A549 (cell line): Measurements from ENCODE around the gene HTR3A. TPM values are rescaled to one million over a fixed set of nuclear protein-coding genes. Genes with fewer than 3 reads are reported as not detected.
A peak's percentile ranks its signal among the peaks of the same experiment; 100 is the strongest.

ENCODE experiments used
- ATAC-seq, 2 experiments: fragments of 200-7000 bp in 1 of 2; fragments of >200 bp in 1 of 2; cut with Nextera tagmentation in 1 of 2; cut with Tn5 transposase in 1 of 2; 3 replicates each; pipeline versions ENCODE4 v1.8.0 to v1.9.1; 2018 to 2020; ENCODE audit warnings: mild to moderate bottlenecking in 1 of 2, moderate library complexity in 1 of 2
- CTCF ChIA-PET: fragments of 300-600 bp; sonication (Branson Sonifier 250); formaldehyde crosslinking; extraction: SDS; loops from one replicate; lab custom pipeline; 2021; ENCODE audit warnings: antibody characterized with exemption, inconsistent platforms; lab: Yijun Ruan, JAX
- POLR2A ChIA-PET: fragments of 350-600 bp; formaldehyde crosslinking; extraction: SDS; loops from one replicate; lab custom pipeline; 2021; ENCODE audit warnings: antibody characterized with exemption, inconsistent platforms; lab: Yijun Ruan, JAX
- DNase-seq, 2 experiments: peaks; one replicate each; pipeline versions ENCODE4 v3.0.0 to v3.0.0-alpha.2; 2011 to 2016; ENCODE audit warnings: low read depth in 1 of 2, low spot score in 1 of 2
- FAIRE-seq: peaks from 2 replicates; lab custom pipeline; 2011; peaks lifted over from hg19 to GRCh38; lab: Jason Lieb, UNC
- H3K27ac ChIP-seq, 2 experiments: fragments of >200 bp; sonication (Bioruptor Twin); formaldehyde crosslinking; 3 replicates each; pipeline ENCODE4 v1.5.1; 2016 to 2017
- H3K4me1 ChIP-seq: fragments of >200 bp; sonication (Bioruptor Twin); formaldehyde crosslinking; 3 replicates; pipeline ENCODE4 v1.6.1; 2016
- H3K4me2 ChIP-seq: fragments of >200 bp; sonication (Bioruptor Twin); formaldehyde crosslinking; 3 replicates; pipeline ENCODE4 v1.6.1; 2016
- H3K4me3 ChIP-seq: fragments of >200 bp; sonication (Bioruptor Twin); formaldehyde crosslinking; 3 replicates; pipeline ENCODE4 v1.5.1; 2016
- H3K9me3 ChIP-seq: fragments of >200 bp; sonication (Bioruptor Twin); formaldehyde crosslinking; 3 replicates; pipeline ENCODE4 v1.6.1; 2016
- CBX2 ChIP-seq: fragments of 200-600 bp; sonication (generic); IDR thresholded peaks from 2 replicates; pipeline ENCODE4 v1.6.1; 2016; ENCODE audit warnings: low read depth, mild to moderate bottlenecking, borderline replicate concordance
- EHF ChIP-seq: fragments of 250-450 bp; sonication (Bioruptor Pico); IDR thresholded peaks from 2 replicates; pipeline ENCODE4 v1.5.0; 2020; ENCODE audit warnings: mild to moderate bottlenecking
- FOSB ChIP-seq: fragments of 250-450 bp; sonication (Bioruptor Pico); IDR thresholded peaks from 2 replicates; pipeline ENCODE4 v1.5.0; 2020; ENCODE audit warnings: mild to moderate bottlenecking, moderate library complexity
- FOSL2 ChIP-seq, 2 experiments: fragments of 450-650 bp in 1 of 2; fragments of >200 bp in 1 of 2; sonication (Bioruptor Twin) in 1 of 2; formaldehyde crosslinking; IDR thresholded peaks; 2 replicates each; pipeline versions ENCODE4 v1.5.0 to v1.6.1; 2016 to 2020; ENCODE audit warnings: mild to moderate bottlenecking in 1 of 2, moderate library complexity in 1 of 2
- HDAC2 ChIP-seq: fragments of 200-600 bp; sonication (generic); IDR thresholded peaks from 2 replicates; pipeline ENCODE4 v1.6.1; 2016
- HOXA7 ChIP-seq: fragments of 250-450 bp; sonication (Bioruptor Pico); IDR thresholded peaks from 2 replicates; pipeline ENCODE4 v1.5.0; 2020; ENCODE audit warnings: mild to moderate bottlenecking, moderate library complexity
- JUNB ChIP-seq: fragments of >200 bp; sonication (Bioruptor Twin); formaldehyde crosslinking; IDR thresholded peaks from 2 replicates; pipeline ENCODE4 v1.6.1; 2016
- KDM5A ChIP-seq: fragments of 200-600 bp; sonication (generic); IDR thresholded peaks from 2 replicates; pipeline ENCODE4 v1.6.1; 2016; ENCODE audit warnings: antibody characterized with exemption, mild to moderate bottlenecking
- MAX ChIP-seq: IDR thresholded peaks from 2 replicates; pipeline ENCODE4 v1.6.1; 2012
- NR3C1 ChIP-seq: fragments of >200 bp; sonication (Bioruptor Twin); formaldehyde crosslinking; IDR thresholded peaks from 3 replicates; pipeline ENCODE4 v1.6.1; 2017
- PBX3 ChIP-seq: IDR thresholded peaks from 2 replicates; pipeline ENCODE4 v1.6.1; 2012
- PHF8 ChIP-seq: fragments of 200-600 bp; sonication (generic); IDR thresholded peaks from 2 replicates; pipeline ENCODE4 v1.6.1; 2016; ENCODE audit warnings: low read depth, mild to moderate bottlenecking, antibody characterized with exemption, moderate library complexity, borderline replicate concordance
- RFX5 ChIP-seq: fragments of 450-650 bp; IDR thresholded peaks from 2 replicates; pipeline ENCODE4 v1.7.1; 2014; ENCODE audit warnings: antibody characterized with exemption, mild to moderate bottlenecking, moderate library complexity
- SREBF2 ChIP-seq: fragments of 450-650 bp; IDR thresholded peaks from 2 replicates; pipeline ENCODE4 v1.6.1; 2014; ENCODE audit warnings: mild to moderate bottlenecking, moderate library complexity
- TP53 ChIP-seq: fragments of 250-450 bp; sonication (Bioruptor Pico); IDR thresholded peaks from 2 replicates; pipeline ENCODE4 v1.5.0; 2021; ENCODE audit warnings: mild to moderate bottlenecking, moderate library complexity
- ZC3H11A ChIP-seq: fragments of 450-650 bp; IDR thresholded peaks from 2 replicates; pipeline ENCODE4 v1.6.1; 2014; ENCODE audit warnings: antibody characterized with exemption, mild to moderate bottlenecking
- WGBS: methylation state at CpG from one replicate; pipeline ENCODE4 v1.1.6; 2017; ENCODE audit errors: missing lambda C conversion rate; 5-methylcytosine and 5-hydroxymethylcytosine counted together
- polyA plus RNA-seq, 4 experiments: library from polyadenylated mRNA; depleted of rRNA in 3 of 4; stranded (reverse); fragments of >200 nt; fragmentation: RNase III in 1 of 4; extraction: RNeasy Plus Mini Kit Qiagen cat#74134 plus additional on column Dnase treatment in 1 of 4; gene quantifications; 2 replicates in 3 of 4; 3 replicates in 1 of 4; pipeline ENCODE4 v1.2.3, GENCODE V29; 2011 to 2017
- TF ChIP-seq, protein P1 (sequence below): fragments of 200-600 bp; sonication (generic); IDR thresholded peaks from 2 replicates; pipeline ENCODE4 v1.6.1; 2016; ENCODE audit warnings: antibody characterized with exemption, mild to moderate bottlenecking, moderate library complexity
- TF ChIP-seq, protein P2 (sequence below): fragments of 150-350 bp; IDR thresholded peaks from 2 replicates; pipeline ENCODE4 v1.6.1; 2014; ENCODE audit warnings: low read depth, mild to moderate bottlenecking, low read length
- TF ChIP-seq, protein P3 (sequence below): fragments of 450-650 bp; IDR thresholded peaks from 2 replicates; pipeline ENCODE4 v1.6.1; 2014; ENCODE audit warnings: antibody characterized with exemption

HTR3A gene
- polyA plus RNA-seq, 2 of the 4 experiments (the other 2 are of a cell fraction), result not detected

DNA sequence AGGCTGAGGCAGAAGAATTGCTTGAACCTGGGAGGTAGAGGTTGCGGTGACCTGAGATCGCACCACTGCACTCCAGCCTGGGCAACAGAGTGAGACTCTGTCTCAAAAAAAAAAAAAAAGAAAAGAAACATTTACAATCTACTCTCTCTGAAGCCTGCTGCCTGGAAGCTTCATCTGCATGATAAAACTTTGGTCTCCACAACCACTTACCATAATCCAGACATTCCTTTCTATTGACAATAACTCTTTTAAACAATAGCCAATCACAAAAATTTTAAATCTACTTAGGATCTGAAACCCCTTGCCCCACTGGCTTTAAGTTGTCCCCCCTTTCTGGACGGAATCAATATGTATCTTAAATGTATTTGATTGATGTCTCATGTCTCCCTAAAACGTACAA lies 25.0 kb upstream of the HTR3A start:
- no peak for DNase-seq
- no peak for ATAC-seq
- ChIA-PET CTCF (interaction anchor here (1.1 kb wide), 1 partner anchor 311 kb away, joined by 4 read pairs; no protein-coding TSS in a partner anchor), POLR2A (no interaction called here)
- Histone ChIP-seq H3K4me1 (no peaks in the 10 kb centered on the region), H3K9me3 (no peaks in the 10 kb centered on the region), H3K4me3 (no peak overlapping the region), H3K27ac (no peak overlapping the region), H3K4me2 (no peak overlapping the region)
- WGBS, result 49% methylated on average over 4 of the region's 4 CpGs
- TF ChIP-seq FOSL2 (IDR thresholded peaks at IDR 0.05) (no peak), FOSL2 (CRISPR knock-in tag; IDR thresholded peaks at IDR 0.05) (no peak), FOSB (CRISPR knock-in tag) (no peak), CBX2 (no peak), HDAC2 (no peak)
- no peak for FAIRE-seq

DNA sequence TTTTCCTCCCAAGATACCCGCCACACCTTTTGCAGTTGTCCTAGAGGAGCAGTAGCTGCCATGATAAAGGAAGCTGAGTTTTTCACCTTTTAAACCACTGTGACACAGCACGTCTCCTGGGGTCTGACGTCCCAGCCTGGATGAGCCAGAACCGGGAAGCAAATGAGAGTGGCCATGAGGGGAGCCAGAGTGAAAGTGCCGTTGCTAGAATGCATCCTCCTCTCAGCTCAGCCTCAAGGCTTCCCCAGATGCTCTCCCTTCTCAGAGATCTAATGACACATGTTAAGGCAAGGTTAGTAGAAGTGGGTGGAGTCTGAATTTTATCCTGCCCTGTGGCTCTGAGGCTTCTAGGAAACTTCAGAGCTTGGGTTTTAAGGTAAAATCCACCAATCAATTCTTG lies 23.4 kb upstream of the HTR3A start:
- FAIRE-seq (no peak), ATAC-seq (peak in 1 of 2 experiments; percentile 32; a peak in 1 of 6 replicates), DNase-seq (no peak)
- ChIA-PET CTCF (no interaction called here), POLR2A (no interaction called here)
- H3K27ac ChIP-seq, result no peak overlapping the region
- no peak overlapping the region for H3K4me2 ChIP-seq
- no peaks in the 10 kb centered on the region for H3K4me1 ChIP-seq
- WGBS, result 48% methylated on average over 5 of the region's 5 CpGs
- H3K4me3 ChIP-seq, result no peak overlapping the region
- no peaks in the 10 kb centered on the region for H3K9me3 ChIP-seq
- TF ChIP-seq MAX (no peak), SREBF2 (no peak), JUNB (no peak), EHF (CRISPR knock-in tag) (no peak), PBX3 (no peak), KDM5A (no peak), PHF8 (no peak)
- TF ChIP-seq, protein P1, sequence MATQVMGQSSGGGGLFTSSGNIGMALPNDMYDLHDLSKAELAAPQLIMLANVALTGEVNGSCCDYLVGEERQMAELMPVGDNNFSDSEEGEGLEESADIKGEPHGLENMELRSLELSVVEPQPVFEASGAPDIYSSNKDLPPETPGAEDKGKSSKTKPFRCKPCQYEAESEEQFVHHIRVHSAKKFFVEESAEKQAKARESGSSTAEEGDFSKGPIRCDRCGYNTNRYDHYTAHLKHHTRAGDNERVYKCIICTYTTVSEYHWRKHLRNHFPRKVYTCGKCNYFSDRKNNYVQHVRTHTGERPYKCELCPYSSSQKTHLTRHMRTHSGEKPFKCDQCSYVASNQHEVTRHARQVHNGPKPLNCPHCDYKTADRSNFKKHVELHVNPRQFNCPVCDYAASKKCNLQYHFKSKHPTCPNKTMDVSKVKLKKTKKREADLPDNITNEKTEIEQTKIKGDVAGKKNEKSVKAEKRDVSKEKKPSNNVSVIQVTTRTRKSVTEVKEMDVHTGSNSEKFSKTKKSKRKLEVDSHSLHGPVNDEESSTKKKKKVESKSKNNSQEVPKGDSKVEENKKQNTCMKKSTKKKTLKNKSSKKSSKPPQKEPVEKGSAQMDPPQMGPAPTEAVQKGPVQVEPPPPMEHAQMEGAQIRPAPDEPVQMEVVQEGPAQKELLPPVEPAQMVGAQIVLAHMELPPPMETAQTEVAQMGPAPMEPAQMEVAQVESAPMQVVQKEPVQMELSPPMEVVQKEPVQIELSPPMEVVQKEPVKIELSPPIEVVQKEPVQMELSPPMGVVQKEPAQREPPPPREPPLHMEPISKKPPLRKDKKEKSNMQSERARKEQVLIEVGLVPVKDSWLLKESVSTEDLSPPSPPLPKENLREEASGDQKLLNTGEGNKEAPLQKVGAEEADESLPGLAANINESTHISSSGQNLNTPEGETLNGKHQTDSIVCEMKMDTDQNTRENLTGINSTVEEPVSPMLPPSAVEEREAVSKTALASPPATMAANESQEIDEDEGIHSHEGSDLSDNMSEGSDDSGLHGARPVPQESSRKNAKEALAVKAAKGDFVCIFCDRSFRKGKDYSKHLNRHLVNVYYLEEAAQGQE, result no peak
- TF ChIP-seq, all 56 proteins: peak for 0

- ChIA-PET CTCF (no interaction called here), POLR2A (no interaction called here)
- H3K9me3 ChIP-seq, result no peaks in the 10 kb centered on the region
- H3K27ac ChIP-seq, result no peak overlapping the region
- ATAC-seq, result 0 out of 6 replicates have a peak, but pooled peaks of 1 of the 2 experiments have one; percentile 24
- no peaks in the 10 kb centered on the region for H3K4me1 ChIP-seq
- FAIRE-seq, result no peak
- no peak overlapping the region for H3K4me2 ChIP-seq
- WGBS, result 56% methylated on average over 9 of the region's 10 CpGs
- TF ChIP-seq RFX5, result no peak
- TF ChIP-seq TP53 (CRISPR knock-in tag), result no peak
- TF ChIP-seq HOXA7 (CRISPR knock-in tag), result no peak
- TF ChIP-seq, protein P2, sequence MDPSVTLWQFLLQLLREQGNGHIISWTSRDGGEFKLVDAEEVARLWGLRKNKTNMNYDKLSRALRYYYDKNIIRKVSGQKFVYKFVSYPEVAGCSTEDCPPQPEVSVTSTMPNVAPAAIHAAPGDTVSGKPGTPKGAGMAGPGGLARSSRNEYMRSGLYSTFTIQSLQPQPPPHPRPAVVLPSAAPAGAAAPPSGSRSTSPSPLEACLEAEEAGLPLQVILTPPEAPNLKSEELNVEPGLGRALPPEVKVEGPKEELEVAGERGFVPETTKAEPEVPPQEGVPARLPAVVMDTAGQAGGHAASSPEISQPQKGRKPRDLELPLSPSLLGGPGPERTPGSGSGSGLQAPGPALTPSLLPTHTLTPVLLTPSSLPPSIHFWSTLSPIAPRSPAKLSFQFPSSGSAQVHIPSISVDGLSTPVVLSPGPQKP, result no peak
- TF ChIP-seq, protein P3, sequence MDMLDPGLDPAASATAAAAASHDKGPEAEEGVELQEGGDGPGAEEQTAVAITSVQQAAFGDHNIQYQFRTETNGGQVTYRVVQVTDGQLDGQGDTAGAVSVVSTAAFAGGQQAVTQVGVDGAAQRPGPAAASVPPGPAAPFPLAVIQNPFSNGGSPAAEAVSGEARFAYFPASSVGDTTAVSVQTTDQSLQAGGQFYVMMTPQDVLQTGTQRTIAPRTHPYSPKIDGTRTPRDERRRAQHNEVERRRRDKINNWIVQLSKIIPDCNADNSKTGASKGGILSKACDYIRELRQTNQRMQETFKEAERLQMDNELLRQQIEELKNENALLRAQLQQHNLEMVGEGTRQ, result no peak
- no peak for TF ChIP-seq ZC3H11A
- TF ChIP-seq HDAC2, result no peak
- no peak for TF ChIP-seq NR3C1
- no peak overlapping the region for H3K4me3 ChIP-seq
- no peak for DNase-seq
These were observed 22.8 kb upstream of the HTR3A start for GRCh38 chr11:113952070-113952469.
